ENCODE data around the gene UNC119.
"Not testable (repeated sequence)": the region's sequence is repeated elsewhere in the genome, so short reads cannot be mapped to it uniquely, and the experiment has no call there.

UNC119 gene

GRCh38 chr17:28540231-28540630 lies 12.2 kb downstream of the UNC119 start:
- no peak for DNase-seq

GRCh38 chr17:28538296-28538895 lies 14.0 kb downstream of the UNC119 start:
- DNase-seq = no peak

GRCh38 chr17:28537219-28537610 lies 15.2 kb downstream of the UNC119 start:
- DNase-seq = no peak

- no peak for DNase-seq
These were observed 15.7 kb downstream of the UNC119 start for GRCh38 chr17:28536532-28537218.

GRCh38 chr17:28534740-28535375 lies 17.6 kb downstream of the UNC119 start:
- no peak for DNase-seq

- DNase-seq = no peak
These were observed 19.2 kb downstream of the UNC119 start for GRCh38 chr17:28533091-28533807.

- DNase-seq = no peak
These were observed 20.1 kb downstream of the UNC119 start for GRCh38 chr17:28532050-28532960.

GRCh38 chr17:28530926-28531325 lies 21.5 kb downstream of the UNC119 start:
- no peak for DNase-seq

GRCh38 chr17:28530250-28530649 lies 22.2 kb downstream of the UNC119 start:
- DNase-seq = no peak

- no peak for DNase-seq
These were observed 23.4 kb downstream of the UNC119 start for GRCh38 chr17:28529013-28529400.

- no peak for DNase-seq
These were observed 24.0 kb downstream of the UNC119 start for GRCh38 chr17:28528327-28529012.

- DNase-seq = no peak
These were observed 24.6 kb downstream of the UNC119 start for GRCh38 chr17:28527859-28528258.

GRCh38 chr17:28527181-28527681 lies 25.2 kb downstream of the UNC119 start:
- no peak for DNase-seq

- DNase-seq = no peak
These were observed 26.0 kb downstream of the UNC119 start for GRCh38 chr17:28526381-28526780.

GRCh38 chr17:28524476-28525424 lies 27.7 kb downstream of the UNC119 start:
- DNase-seq = no peak

- DNase-seq = no peak
These were observed 28.5 kb downstream of the UNC119 start for GRCh38 chr17:28523876-28524275.

- DNase-seq = no peak
These were observed 29.2 kb downstream of the UNC119 start for GRCh38 chr17:28523186-28523585.

GRCh38 chr17:28522281-28522680 lies 30.1 kb downstream of the UNC119 start:
- not testable (repeated sequence) for DNase-seq

GRCh38 chr17:28521311-28522085 lies 30.9 kb downstream of the UNC119 start:
- no peak for DNase-seq

- DNase-seq = no peak
These were observed 31.7 kb downstream of the UNC119 start for GRCh38 chr17:28520687-28521086.
